ENCODE results near the gene FCMR.

FCMR gene, protein sequence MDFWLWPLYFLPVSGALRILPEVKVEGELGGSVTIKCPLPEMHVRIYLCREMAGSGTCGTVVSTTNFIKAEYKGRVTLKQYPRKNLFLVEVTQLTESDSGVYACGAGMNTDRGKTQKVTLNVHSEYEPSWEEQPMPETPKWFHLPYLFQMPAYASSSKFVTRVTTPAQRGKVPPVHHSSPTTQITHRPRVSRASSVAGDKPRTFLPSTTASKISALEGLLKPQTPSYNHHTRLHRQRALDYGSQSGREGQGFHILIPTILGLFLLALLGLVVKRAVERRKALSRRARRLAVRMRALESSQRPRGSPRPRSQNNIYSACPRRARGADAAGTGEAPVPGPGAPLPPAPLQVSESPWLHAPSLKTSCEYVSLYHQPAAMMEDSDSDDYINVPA

DNA sequence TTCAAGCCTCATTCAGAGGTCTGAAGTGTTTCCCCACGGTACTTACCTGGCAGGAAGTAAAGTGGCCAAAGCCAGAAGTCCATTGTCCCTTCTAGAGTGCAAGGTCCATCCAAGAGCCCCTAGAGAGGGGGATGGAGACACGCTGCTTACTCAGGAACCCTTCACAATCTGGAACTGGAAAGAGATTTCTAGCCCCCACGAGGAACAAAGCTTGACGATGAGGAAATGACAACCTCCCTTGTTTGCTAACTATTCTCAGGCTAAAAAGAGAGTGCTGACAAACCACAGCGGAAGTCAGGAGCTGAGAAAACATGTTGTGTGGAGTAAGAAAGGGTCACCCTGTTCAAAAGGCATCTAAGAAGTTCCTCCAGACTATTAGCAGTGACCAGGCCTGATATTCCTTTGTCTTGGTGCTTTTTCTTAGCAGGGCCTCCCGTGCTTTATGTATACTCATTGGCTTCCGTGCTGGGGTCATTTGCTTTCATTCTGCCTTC is at the start of gene FCMR:
TSS of gene FCMR (minus strand) at position 170 of the 494 bp plus-strand sequence. CDS start at position 83, 87 bp downstream.
- no peak for DNase-seq (ENCODE audit: low read depth)

DNA sequence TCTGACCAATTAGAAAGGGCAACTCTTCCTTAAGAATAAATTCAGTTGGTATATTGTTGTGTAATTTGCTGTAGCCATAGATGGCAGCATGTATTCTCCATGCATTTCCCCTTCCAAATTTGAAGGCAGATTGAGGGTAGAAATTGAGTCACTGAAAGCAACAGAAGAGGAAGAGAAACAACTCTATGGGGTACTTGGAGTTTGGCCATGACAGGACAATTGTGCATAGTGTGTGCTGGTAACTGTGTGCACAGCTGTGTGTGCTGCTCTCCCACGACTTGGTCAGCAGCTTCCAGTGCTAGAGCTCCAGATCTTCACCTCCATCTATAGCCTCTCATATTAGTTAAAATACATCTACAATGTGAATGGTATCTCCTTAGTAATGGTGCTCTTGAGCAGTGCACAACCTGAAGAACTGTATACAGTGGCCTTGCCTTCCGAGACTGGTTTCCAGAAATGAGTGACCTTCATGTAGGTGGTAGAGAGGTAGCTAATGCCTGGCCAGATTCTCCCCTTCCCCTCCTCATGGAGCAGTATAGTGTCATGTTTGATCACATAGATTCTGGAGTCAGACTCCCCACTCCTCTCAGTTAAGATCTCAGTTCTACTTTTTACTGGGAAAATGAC is 49.4 kb upstream of the FCMR start:
- no peak for DNase-seq (ENCODE audit: low read depth)

DNA sequence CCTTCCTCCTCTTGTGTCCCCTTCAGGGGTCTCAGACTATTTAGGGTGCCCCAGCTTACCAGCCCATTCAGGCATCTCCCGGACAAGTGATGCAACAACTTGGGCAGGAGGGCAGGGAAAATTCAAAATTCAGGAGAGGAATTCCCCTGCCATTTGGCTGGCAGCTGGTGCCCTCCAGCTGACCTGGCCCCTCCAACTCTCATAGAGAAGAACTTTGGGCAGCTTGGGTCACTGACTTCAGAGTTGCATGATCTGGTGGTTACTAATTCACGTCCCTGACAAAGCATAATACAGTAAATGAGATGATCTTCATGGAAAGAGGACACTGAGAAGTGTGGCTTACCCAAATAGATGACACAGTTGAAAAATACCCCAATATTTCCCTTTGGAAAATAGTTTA is 48.7 kb upstream of the FCMR start, which contains the start of gene FCAMR:
TSS of gene FCAMR (minus strand) at position 15 of the 400 bp plus-strand sequence. CDS start 335 bp downstream, outside the sequence.
- no peak for DNase-seq (ENCODE audit: low read depth)

DNA sequence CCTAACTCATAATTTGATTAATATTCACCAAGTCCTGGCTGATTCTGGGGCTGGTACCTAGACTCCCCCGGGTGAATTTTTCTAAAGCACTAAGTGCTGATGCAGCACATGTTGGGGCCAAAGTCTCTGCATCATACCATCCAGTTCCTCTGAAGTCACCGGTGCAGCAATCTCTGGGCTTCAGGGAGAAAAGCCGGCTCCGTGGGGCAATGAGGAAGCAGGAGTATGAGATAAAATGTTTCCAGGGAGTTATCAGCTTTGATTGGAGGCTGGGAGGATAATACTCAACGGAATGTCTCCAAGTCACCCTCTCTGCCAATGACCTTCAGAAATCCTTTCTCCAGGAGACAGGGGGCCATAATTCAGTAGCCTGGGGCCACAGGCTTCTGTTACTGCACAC is 47.3 kb upstream of the FCMR start:
- DNase-seq (ENCODE audit: low read depth): no peak

DNA sequence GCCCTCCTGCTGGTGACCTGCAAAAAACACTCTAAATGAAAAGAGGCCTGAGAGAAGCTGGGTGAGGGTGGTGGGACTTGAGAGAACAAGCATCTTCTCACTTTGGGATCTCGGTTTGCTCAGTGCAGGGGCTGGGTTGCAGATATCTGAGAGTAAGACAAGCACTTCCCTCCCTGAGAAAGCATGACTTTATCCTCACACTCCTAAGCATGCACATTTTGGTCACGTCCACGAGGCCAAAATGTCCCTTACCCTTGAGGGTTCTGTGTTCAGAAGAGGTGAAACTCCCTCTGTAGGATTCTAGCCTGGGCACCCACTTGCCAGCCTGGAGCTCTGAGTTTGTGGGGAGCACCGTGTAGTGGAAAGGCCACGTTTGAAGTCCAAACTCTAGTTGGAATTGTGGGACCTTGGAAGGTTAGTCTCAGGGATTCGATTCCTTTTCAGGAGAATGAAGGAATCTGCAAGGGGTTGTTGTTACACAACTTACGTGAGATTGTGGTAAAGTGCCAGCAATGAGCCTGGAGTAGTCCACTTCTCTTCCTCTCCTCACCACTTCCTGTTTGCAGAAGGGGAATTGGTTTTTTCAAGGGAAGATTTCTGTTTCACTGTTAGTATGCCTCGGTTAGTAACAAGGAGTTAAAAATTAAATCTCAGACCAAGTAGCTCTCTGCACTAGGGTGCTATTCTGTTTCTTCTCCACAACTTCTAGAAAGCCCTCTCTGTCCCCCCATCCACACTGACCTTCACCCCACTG is 45.5 kb upstream of the FCMR start:
- DNase-seq (ENCODE audit: low read depth): no peak

DNA sequence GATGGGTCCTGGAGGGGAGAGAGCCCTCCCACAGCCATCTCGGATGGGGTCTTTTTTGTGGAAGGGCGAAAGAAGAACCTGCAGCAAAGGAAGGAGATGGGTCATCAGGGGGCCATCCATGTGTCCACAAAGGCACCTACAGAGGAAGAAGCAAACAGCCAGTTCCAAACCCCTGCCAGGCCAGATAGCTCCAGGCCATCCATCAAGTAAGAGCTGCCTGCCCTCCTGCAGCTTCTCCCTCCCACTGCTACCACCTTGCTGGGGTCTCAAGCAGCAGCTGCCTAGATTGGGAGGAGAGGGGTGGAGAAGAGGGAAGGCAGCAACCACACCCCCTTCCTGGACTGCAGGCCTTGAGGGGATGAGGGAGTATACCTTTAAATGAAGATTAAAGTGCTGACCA is 44.0 kb upstream of the FCMR start:
- no peak for DNase-seq (ENCODE audit: low read depth)

DNA sequence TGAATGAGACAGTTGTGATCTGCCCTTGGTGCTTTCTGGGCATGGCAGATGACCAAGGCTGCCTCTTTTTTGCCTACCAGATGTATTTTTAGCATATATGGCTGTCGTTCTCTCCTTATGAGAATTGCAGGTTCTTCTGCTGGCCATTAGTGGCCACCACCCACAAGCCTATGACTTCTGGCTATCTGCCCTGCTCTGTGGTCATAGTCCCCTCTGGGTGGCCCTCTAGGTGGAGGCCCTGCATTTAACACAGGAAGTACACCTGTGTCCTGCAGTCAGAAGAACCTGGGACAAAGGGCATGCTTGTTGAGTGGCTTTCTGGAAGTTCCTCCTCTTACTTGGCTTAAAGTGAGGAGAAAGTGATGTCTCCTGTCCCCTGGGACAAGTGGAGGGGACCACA is 42.0 kb upstream of the FCMR start:
- DNase-seq (ENCODE audit: low read depth): no peak

DNA sequence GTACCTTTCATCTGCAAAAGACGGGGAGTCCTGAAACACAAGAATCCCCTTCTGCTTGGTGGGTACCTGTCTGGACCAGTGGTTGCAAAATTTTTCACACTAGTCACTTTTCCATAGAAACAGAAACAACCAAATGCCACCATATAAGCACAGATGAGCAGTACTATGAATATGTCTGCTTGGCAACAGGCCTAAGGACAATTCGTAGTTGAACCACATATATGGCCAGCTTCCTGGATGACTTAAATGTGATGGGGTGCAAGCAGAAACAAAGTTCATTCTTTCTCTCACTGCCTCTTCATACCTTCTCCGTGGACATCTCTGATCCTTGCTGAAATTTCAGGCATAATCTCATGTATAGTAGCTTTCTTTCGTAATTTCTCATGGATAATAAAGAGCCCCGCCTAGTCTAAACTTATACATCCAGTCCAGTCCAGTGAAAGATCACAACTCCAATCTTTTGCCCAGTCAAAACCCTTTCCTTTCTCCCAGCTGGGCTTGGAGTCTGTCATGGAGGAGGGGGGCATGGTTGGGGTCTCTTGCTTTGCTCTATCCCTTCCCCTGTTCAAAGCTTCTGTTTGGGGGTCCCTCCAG is 41.5 kb upstream of the FCMR start:
- no peak for DNase-seq (ENCODE audit: low read depth)

DNA sequence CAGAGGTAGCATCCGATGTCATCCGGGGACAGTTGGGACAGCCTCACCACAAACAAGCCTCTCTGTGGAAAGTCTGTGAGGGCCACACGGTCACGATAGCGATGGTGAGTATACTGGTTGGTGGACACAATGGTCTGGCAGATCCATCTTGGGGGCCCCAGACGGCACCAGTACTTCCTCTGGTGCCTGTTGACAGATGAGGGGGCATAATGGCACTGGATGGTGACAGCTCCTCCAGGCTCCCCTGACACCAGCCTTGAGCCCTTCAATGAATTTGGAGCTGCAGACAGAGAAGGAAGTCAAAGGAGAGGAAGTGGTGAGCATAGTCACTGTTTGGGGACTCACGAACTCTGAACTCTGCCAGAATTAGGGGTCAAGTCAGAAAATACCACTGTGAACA is 40.5 kb upstream of the FCMR start:
- no peak for DNase-seq (ENCODE audit: low read depth)

DNA sequence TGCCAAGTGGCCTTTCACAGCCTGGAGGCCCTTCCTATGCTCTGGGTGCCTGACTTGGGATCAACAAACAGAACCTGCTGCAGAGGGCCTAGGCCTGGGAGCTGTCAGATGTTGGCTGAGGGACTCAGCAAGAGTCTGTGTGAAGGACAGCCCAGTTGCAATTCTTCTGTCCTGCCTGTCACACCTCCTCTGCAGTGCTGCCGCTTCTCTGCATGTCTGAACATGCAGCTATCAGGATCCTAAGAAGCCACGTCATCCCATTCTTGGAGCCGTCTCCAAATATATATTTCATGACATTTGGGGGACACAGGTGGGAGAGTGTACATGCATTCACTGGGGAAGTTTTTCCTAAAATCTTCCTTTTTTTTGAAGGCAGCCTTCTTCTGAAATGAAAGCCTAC is 39.9 kb upstream of the FCMR start:
- no peak for DNase-seq (ENCODE audit: low read depth)

DNA sequence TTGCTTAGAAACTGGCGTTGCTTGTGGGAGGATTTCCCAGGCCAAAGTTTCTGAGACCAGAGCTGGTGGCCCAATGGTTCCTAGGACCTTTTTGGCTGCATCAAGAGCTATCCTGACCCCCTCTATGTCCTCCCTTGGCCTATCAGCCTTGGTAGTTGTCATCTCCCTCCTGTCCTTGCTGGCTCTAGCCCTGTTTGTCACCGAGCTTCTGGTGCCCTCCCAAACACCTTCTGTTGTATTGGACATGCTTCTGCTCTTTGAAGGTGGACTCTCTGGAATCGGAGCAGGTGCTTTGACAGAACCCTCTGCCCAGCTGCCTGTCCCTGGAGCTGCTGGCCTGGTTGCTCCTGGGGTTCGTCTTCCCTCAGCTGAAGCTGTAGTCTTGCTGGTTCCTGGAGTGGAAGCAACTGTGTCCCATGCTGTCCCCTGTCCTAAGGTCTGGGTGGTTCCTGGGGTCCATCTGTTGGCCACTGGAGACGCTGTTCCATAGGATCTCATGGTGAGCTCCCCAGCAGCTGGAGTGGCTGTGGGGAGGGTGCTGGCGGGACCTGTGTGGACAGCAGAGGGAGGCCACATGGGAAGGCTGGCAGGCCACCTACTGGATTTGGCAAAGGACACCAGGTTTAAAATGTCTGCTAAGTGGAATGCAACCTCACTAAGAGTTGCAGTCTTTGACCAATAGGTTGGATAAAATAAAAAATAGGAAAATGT is 39.1 kb upstream of the FCMR start:
- DNase-seq (ENCODE audit: low read depth): no peak

DNA sequence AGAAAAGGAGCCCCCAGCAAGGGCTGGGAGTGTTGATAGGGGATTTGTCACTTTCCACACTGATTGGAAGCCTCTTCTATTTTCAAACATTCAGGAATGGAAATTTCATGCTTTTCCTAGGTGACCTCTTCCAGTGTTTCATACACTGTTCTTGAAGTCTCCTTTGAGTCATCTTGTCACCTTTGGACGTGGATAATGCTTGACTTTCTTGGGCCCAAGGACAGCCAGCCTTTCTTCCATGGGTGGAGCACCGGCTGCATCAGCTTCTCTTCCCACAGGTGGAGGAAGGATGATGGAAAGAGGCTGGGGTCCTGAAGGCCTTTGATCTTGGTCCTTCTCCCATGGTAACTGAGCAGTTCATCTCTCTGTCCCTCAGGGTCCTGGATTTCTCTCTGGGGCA is 36.4 kb upstream of the FCMR start:
- DNase-seq (ENCODE audit: low read depth): no peak

DNA sequence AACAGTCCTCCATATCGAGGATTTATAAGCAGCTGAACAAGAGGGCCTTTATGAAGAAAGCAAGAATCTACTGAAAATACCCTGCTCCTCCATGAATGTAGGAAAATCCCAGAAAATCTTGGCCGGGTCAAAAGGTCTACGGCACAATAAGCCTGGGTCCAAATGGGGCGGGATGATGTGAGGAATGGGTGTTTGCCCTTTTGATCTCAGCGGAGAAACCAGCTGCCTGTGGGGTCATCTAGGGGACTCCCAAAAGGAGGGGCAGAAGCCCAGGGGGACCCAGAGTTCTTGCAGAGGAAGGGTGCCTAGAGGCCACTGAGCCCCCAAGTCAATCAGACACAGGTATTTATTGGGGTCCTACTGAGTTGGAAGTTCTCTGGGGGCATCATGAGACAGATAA is 35.9 kb upstream of the FCMR start:
- no peak for DNase-seq (ENCODE audit: low read depth)

DNA sequence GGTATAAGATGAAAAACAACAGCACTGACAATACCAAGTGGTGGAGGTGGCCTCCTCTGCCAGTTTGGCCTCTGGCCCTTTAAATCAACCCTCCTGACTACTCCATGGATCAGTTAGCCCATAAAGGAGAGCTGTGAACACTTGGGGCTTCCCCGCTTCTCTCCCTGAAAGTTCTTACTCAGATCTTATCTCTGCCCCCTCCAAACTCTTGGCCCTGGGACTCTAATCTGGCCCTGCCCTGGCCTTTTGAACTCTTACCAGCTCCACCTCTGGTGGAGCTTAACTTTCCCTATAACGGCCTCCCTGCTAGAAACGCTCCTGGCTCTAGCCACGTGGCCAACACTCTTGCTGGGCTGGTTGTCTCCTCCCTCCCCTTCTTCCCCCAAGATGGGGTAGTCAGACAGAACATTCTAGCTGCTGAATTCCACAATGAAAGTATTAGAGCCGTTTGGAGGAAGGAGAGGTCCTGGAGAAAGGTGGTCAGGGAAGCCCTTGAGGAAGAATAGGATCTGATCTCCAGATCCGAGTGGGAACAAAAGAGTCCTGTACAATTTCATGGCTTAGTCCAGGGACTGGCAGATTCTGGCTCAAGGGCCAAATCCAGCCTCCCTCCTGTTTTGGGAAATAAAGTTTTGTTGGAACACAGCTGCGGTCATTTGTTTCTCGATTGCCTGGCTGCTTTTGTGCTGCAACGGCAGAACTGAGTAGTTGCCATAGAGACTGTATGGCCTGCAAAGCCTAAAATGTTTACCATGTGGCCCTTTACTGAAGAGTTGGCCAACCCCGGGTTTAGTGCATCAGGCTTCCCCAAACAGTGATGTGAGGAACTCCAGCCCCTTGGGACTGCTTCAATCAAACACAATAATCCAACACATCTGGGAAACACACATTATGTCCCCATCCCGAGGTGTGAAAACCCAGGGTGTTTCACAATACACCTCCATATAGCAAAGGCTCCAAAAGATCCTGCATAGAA is 34.0 kb upstream of the FCMR start:
- no peak for DNase-seq (ENCODE audit: low read depth)

DNA sequence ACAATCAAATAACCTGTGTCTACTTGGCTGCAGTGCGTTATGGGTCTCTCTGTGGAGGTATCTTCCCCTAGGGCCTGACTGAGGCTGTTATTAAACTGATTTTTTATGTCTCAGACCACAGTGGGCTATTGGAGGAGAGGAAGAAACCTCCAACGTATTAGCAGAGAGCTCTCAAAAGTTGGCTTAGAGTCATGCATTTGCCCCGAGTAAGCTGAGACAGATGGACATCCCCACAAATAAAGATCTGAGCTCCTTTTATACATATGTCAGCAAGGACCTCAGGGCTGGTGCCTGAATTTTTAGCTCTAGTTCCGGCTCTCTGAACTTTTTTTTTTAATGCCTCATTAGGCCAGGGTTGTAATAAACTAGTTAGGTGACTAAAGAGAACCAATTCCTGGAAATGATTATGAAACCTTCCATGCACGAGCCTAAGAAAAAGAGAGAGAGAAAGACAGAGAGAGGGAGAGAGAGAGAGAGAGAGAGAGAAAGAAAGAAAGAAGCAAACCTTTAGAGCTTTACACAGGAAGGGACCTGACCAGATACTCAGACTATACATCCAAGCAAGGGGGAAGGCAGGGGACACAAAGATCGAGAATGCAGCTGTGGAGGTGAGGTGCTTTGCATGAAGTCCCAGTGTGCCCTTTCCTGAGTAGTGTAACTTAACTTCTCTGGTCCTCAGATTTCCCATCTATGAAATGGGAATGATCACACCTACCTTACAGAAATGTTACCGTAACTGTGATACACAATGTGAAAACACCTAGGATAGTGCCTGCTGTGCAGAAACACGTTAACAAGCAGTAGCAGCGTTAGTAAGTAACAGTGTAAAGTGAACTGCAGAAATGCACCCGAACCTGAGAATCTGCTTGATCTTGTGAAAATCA is 33.0 kb upstream of the FCMR start:
- DNase-seq (ENCODE audit: low read depth): no peak

DNA sequence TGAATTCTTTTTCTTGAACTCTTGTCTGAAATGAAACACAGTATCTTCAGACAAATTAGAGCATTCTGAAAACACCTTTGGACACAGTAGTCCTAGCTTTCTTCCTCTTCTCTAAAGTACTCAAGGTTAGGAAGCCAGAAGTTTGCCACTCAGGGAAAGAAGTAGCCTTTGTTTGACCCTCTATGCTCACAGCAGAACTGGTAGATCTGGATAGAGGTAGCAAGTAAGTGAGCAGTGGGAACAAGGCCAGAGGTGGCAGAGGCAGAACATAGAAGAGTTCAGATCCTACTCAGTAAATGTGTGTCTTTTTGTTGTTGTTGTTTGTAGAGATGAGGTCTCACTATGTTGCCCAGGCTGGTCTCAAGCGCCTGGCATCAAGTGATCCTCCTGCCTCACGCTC is 31.9 kb upstream of the FCMR start:
- DNase-seq (ENCODE audit: low read depth): no peak

DNA sequence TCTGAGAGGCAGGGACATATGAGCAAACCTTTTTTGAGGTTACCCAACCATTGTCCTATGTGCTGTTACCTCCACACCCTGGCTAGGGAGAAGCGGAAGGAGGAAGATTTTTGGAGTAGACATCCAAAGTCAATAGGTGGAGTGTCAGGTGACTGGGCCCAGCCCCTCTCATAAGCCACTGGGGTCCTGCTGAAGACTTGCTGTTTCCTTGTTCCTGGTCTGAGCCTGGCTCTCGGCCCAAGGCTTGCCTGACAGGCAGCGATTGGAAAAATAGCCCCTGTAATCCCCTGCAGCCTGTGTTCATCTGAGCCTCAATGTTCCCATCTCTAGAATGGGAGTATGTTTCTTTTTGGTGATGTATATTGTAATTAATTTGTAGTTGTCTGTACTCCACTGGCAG is 31.4 kb upstream of the FCMR start:
- no peak for DNase-seq (ENCODE audit: low read depth)

DNA sequence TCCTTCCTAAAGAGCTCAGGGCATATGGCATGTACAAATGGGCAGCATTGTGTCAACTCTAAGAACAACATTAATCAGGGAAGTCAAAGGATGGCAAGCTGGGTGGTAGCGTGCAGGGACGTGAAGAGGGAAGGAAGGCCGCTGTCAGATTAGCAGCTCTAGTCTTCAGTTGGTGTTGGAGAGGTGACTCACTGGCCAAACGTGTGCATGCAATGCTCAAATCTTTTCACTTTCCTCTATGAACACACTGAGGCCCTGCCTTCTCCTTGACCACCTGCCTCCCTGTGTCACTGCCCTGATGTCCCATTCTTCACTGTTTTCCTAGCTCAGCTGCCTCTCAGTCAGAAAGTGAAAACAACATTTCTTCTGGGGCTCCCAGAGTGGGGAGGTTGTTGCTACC is 30.4 kb upstream of the FCMR start:
- DNase-seq (ENCODE audit: low read depth): no peak

DNA sequence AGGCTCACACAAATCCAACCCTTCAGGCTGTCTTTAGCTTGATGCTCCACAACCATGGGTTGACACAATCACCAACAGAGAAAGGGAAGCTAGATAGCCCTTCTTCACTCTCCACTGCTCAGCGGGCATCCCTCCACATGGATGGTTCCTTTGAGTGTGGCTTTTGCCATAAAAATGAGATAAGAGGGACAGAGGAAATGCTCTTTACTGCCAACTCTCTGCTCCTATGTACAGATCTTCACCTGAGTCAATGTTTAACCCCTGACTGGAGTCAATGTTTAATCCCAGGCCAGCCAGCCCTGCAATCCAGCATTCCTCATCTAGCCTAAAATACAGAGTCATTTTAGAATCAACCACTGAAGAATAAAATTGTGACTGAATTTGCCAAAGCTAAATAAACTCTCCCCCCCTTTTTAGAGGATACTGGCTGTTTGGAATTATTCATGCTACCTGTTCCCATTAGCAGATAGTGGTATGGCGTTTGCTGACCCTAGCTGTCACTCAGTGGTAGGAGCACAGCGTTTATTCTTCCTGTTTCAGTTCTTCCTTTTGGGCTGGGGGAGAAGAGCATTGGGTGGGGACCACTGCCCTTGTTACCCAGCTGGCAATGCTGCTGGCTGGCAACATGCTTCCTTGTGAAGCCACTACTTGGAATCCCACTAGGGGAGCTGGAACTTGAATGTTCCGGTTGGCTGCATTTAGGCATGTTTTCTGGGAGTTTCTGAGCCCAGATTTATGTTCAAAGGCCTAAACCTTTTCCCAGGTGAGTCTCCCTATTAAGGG is 29.8 kb upstream of the FCMR start:
- no peak for DNase-seq (ENCODE audit: low read depth)
